Smooth muscle cell (in vitro differentiated cells): Measurements from ENCODE around the gene ARSK. TPM values are rescaled to one million over a fixed set of nuclear protein-coding genes. Genes with fewer than 3 reads are reported as not detected.

ENCODE experiments used
- DNase-seq: peaks from one replicate; lab custom pipeline; 2025; ENCODE audit not compliant: unreplicated experiment; lab: John Stamatoyannopoulos, UW
- H2AFZ ChIP-seq: fragments of 200-600 bp; sonication (generic); 2 replicates; pipeline ENCODE4 v1.6.0; 2016; ENCODE audit warnings: antibody characterized with exemption, low read depth, mild to moderate bottlenecking
- H3F3A ChIP-seq: fragments of 200-600 bp; sonication (generic); 2 replicates; pipeline ENCODE4 v1.6.0; 2017; ENCODE audit warnings: antibody characterized with exemption, low read depth
- H3K27ac ChIP-seq: fragments of 200-600 bp; sonication (generic); 2 replicates; pipeline ENCODE4 v1.5.1; 2016; ENCODE audit warnings: low read depth, mild to moderate bottlenecking
- H3K27me3 ChIP-seq: fragments of 200-600 bp; sonication (generic); 2 replicates; pipeline ENCODE4 v1.6.1; 2016; ENCODE audit warnings: low read depth, mild to moderate bottlenecking
- H3K36me3 ChIP-seq: fragments of 200-600 bp; sonication (generic); 2 replicates; pipeline ENCODE4 v1.5.1; 2016; ENCODE audit warnings: low read depth
- H3K4me1 ChIP-seq: fragments of 200-600 bp; sonication (generic); 2 replicates; pipeline ENCODE4 v1.5.1; 2016; ENCODE audit warnings: low read depth
- H3K4me2 ChIP-seq: fragments of 200-600 bp; sonication (generic); 2 replicates; pipeline ENCODE4 v1.6.0; 2016; ENCODE audit warnings: mild to moderate bottlenecking
- H3K4me3 ChIP-seq: fragments of 200-600 bp; sonication (generic); 2 replicates; pipeline ENCODE4 v1.5.1; 2016; ENCODE audit warnings: mild to moderate bottlenecking
- H3K79me2 ChIP-seq: fragments of 200-600 bp; sonication (generic); 2 replicates; pipeline ENCODE4 v1.6.0; 2016; ENCODE audit warnings: low read depth, mild to moderate bottlenecking
- H3K9ac ChIP-seq: fragments of 200-600 bp; sonication (generic); 2 replicates; pipeline ENCODE4 v1.6.0; 2016; ENCODE audit warnings: low read depth
- H3K9me3 ChIP-seq: fragments of 200-600 bp; sonication (generic); replicated peaks from 2 replicates; pipeline ENCODE4 v1.5.1; 2016; ENCODE audit warnings: low read depth
- H4K20me1 ChIP-seq: fragments of 200-600 bp; sonication (generic); 2 replicates; pipeline ENCODE4 v1.6.0; 2016; ENCODE audit warnings: low read depth
- WGBS: methylation state at CpG from one replicate; pipeline ENCODE4 v1.1.7; 2016; ENCODE audit warnings: low lambda C conversion rate; 5-methylcytosine and 5-hydroxymethylcytosine counted together
- polyA plus RNA-seq: library from polyadenylated mRNA; unstranded; fragments of >200 nt; fragmentation: Nextera tagmentation; extraction: Ambion mirVana; gene quantifications from 2 replicates; pipeline ENCODE4 v1.2.1, GENCODE V29; 2016
- total RNA-seq: library from RNA; depleted of rRNA; stranded (reverse); fragments of >200 nt; gene quantifications from 2 replicates; pipeline ENCODE4 v1.2.3, GENCODE V29; 2014
- TF ChIP-seq, protein P1 (sequence below): fragments of 200-600 bp; sonication (generic); IDR thresholded peaks from 2 replicates; pipeline ENCODE4 v1.5.1; 2017; ENCODE audit warnings: borderline replicate concordance, mild to moderate bottlenecking, antibody characterized with exemption; ENCODE audit not compliant: insufficient read depth, poor library complexity, severe bottlenecking

The ARSK gene
- total and polyA plus RNA-seq, 2 experiments from 2014 or later = 12.1 to 18.8 TPM

- Histone ChIP-seq H3K27ac (no peak overlapping the region), H3K4me1 (no peaks in the 10 kb centered on the region), H3K27me3 (no peaks in the 10 kb centered on the region), H3K4me2 (no peak overlapping the region), H3K79me2 (peaks cover 19% of the 10 kb centered on the region), H3K9ac (no peak overlapping the region), H4K20me1 (peaks cover 39% of the 10 kb centered on the region), H3K9me3 (no peaks in the 10 kb centered on the region), H3K36me3 (peaks cover 28% of the 10 kb centered on the region), H3K4me3 (no peak overlapping the region), H3F3A (no peaks in the 10 kb centered on the region), H2AFZ (no peak overlapping the region)
- TF ChIP-seq, protein P1, sequence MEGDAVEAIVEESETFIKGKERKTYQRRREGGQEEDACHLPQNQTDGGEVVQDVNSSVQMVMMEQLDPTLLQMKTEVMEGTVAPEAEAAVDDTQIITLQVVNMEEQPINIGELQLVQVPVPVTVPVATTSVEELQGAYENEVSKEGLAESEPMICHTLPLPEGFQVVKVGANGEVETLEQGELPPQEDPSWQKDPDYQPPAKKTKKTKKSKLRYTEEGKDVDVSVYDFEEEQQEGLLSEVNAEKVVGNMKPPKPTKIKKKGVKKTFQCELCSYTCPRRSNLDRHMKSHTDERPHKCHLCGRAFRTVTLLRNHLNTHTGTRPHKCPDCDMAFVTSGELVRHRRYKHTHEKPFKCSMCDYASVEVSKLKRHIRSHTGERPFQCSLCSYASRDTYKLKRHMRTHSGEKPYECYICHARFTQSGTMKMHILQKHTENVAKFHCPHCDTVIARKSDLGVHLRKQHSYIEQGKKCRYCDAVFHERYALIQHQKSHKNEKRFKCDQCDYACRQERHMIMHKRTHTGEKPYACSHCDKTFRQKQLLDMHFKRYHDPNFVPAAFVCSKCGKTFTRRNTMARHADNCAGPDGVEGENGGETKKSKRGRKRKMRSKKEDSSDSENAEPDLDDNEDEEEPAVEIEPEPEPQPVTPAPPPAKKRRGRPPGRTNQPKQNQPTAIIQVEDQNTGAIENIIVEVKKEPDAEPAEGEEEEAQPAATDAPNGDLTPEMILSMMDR = no peak
- WGBS = 86% methylated on average over 2 of the region's 2 CpGs
- no peak for DNase-seq
These were observed 17.4 kb upstream of the ARSK start for GRCh38 chr5:95537501-95537900.

- Histone ChIP-seq H3K9ac (no peak overlapping the region), H3K36me3 (peaks cover 28% of the 10 kb centered on the region), H4K20me1 (peaks cover 65% of the 10 kb centered on the region), H3K4me3 (no peak overlapping the region), H2AFZ (no peak overlapping the region), H3K27me3 (no peaks in the 10 kb centered on the region), H3K9me3 (no peaks in the 10 kb centered on the region), H3K4me1 (no peaks in the 10 kb centered on the region), H3K27ac (no peak overlapping the region), H3K79me2 (peaks cover 10% of the 10 kb centered on the region), H3K4me2 (no peak overlapping the region), H3F3A (no peaks in the 10 kb centered on the region)
- 88% methylated on average over 3 of the region's 3 CpGs for WGBS
- TF ChIP-seq, protein P1 = no peak
- DNase-seq = no peak
These were observed 11.7 kb upstream of the ARSK start for GRCh38 chr5:95543017-95543705.

GRCh38 chr5:95549030-95549429 lies 5.9 kb upstream of the ARSK start:
- no peak for DNase-seq
- peaks cover 59% of the 10 kb centered on the region for H3K79me2 ChIP-seq
- H3K36me3 ChIP-seq = peaks cover 26% of the 10 kb centered on the region
- H3K4me1 ChIP-seq = peaks cover 5% of the 10 kb centered on the region
- H3K27me3 ChIP-seq = no peaks in the 10 kb centered on the region
- H3K4me3 ChIP-seq = no peak overlapping the region
- no peak overlapping the region for H3K9ac ChIP-seq
- H3F3A ChIP-seq = no peaks in the 10 kb centered on the region
- H3K27ac ChIP-seq = no peak overlapping the region
- no peaks in the 10 kb centered on the region for H3K9me3 ChIP-seq
- TF ChIP-seq, protein P1 = no peak
- H2AFZ ChIP-seq = no peak overlapping the region
- no peak overlapping the region for H3K4me2 ChIP-seq
- peaks cover 75% of the 10 kb centered on the region for H4K20me1 ChIP-seq

DNA sequence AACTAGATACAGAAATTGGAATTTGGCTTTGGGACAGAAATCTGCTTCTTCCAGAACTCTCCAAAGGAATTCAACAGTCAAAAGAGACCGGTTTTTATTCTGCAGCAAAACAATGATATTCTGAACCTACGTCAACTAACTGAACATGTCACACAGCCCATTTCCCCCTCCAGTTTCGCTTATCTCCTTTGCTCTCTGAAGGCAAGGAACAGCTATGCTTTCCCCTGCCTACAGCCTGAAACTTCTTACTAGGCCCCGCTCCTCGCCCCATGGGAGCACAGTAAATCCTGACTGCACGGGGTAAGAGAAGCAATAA lies 612 bp upstream of the ARSK start:
- peaks cover 13% of the 10 kb centered on the region for H3K4me1 ChIP-seq
- no peaks in the 10 kb centered on the region for H3K9me3 ChIP-seq
- DNase-seq = no peak
- H3K79me2 ChIP-seq = peaks cover 73% of the 10 kb centered on the region
- H2AFZ ChIP-seq = peak overlapping the region; percentile 92
- H3K4me2 ChIP-seq = peak overlapping the region; percentile 93
- H3F3A ChIP-seq = peaks cover 4% of the 10 kb centered on the region
- TF ChIP-seq, protein P1 = no peak
- WGBS = 0% methylated on average over 6 of the region's 6 CpGs
- H3K4me3 ChIP-seq = peak overlapping the region; percentile 90
- no peaks in the 10 kb centered on the region for H3K27me3 ChIP-seq
- H3K9ac ChIP-seq = peak overlapping the region; percentile 78
- no peaks in the 10 kb centered on the region for H3K36me3 ChIP-seq
- peak overlapping the region; percentile 80 for H3K27ac ChIP-seq
- peaks cover 29% of the 10 kb centered on the region for H4K20me1 ChIP-seq
